Stimulated activated CD4-positive, alpha-beta T cell treated with anti-CD3 and anti-CD28 coated beads, Interleukin-4, amount 100 ng/mL, for 4 hours (primary cell): ENCODE data around the gene CD274.
"Not testable (repeated sequence)": the region's sequence is repeated elsewhere in the genome, so short reads cannot be mapped to it uniquely, and the experiment has no call there.

Experiments used
- DNase-seq, 2 experiments: peaks; one replicate each; pipeline ENCODE4 v3.0.0-alpha.2; 2020

CD274 gene

GRCh38 chr9:5468850-5469249, 18.5 kb downstream of the CD274 start:
- DNase-seq: no peak

GRCh38 chr9:5470122-5470521, 19.8 kb downstream of the CD274 start:
- DNase-seq: no peak

GRCh38 chr9:5470816-5471215, 20.5 kb downstream of the CD274 start:
- DNase-seq: no peak

GRCh38 chr9:5475611-5476010, 25.3 kb downstream of the CD274 start:
- DNase-seq: not testable (repeated sequence)

- no peak for DNase-seq
Measured at GRCh38 chr9:5478206-5478605, 27.9 kb downstream of the CD274 start.

GRCh38 chr9:5479994-5480694, 29.8 kb downstream of the CD274 start:
- DNase-seq: no peak

GRCh38 chr9:5480919-5481318, 30.6 kb downstream of the CD274 start:
- DNase-seq: no peak

- no peak for DNase-seq
Measured at GRCh38 chr9:5481322-5482040, 31.1 kb downstream of the CD274 start.

GRCh38 chr9:5482194-5482593, 31.9 kb downstream of the CD274 start:
- DNase-seq: no peak

GRCh38 chr9:5483306-5483705, 33.0 kb downstream of the CD274 start:
- no peak for DNase-seq

- DNase-seq: no peak
Measured at GRCh38 chr9:5485378-5486085, 35.2 kb downstream of the CD274 start.

- no peak for DNase-seq
Measured at GRCh38 chr9:5486988-5487387, 36.6 kb downstream of the CD274 start.

- no peak for DNase-seq
Measured at GRCh38 chr9:5488221-5489008, 38.1 kb downstream of the CD274 start.

GRCh38 chr9:5489630-5490490, 39.5 kb downstream of the CD274 start:
- no peak for DNase-seq

- DNase-seq: no peak
Measured at GRCh38 chr9:5492965-5493678, 42.8 kb downstream of the CD274 start.

GRCh38 chr9:5493679-5494511, 43.6 kb downstream of the CD274 start:
- peak in 1 of 2 experiments; percentile 18 for DNase-seq

GRCh38 chr9:5494765-5495164, 44.4 kb downstream of the CD274 start:
- DNase-seq: not testable (repeated sequence)

GRCh38 chr9:5499157-5499556, 48.8 kb downstream of the CD274 start:
- no peak for DNase-seq

- DNase-seq: no peak
Measured at GRCh38 chr9:5499889-5500398, 49.6 kb downstream of the CD274 start.
